ENCODE measurements around the gene TXNL4B. TPM values are rescaled to one million over a fixed set of nuclear protein-coding genes. Genes with fewer than 3 reads are reported as not detected.
A peak's percentile ranks its signal among the peaks of the same experiment; 100 is the strongest.
"Not testable (repeated sequence)": the region's sequence is repeated elsewhere in the genome, so short reads cannot be mapped to it uniquely, and the experiment has no call there.

Gene TXNL4B
- total and polyA plus RNA-seq, 4 donors, result 5.0 to 11.6 (median 7.5) TPM

GRCh38 chr16:72076991-72077706, 16.3 kb downstream of the TXNL4B start:
- H3K9me3 ChIP-seq (ENCODE audit: control insufficient read depth in 4 of 4, low read length in 3 of 4), result not testable (repeated sequence)

GRCh38 chr16:72075067-72075466, 18.4 kb downstream of the TXNL4B start:
- not testable (repeated sequence) for H3K9ac ChIP-seq (ENCODE audit: low read depth in 1 of 2, low read length in 2 of 2); H3K27me3 ChIP-seq (ENCODE audit: control insufficient read depth in 4 of 4, insufficient read depth in 4 of 4, low read length in 3 of 4); H3K27ac ChIP-seq (ENCODE audit: low read depth in 1 of 2, low read length in 2 of 2); H3K9me3 ChIP-seq (ENCODE audit: control insufficient read depth in 4 of 4, low read length in 3 of 4); DNase-seq (ENCODE audit: low spot score); H3K4me3 ChIP-seq (ENCODE audit: low read depth in 1 of 3, low read length in 3 of 3); H3K4me1 ChIP-seq (ENCODE audit: control insufficient read depth in 4 of 4, insufficient read depth in 4 of 4, low read length in 3 of 4)
- H3K36me3 ChIP-seq (ENCODE audit: control insufficient read depth in 4 of 4, insufficient read depth in 3 of 4, low read depth in 1 of 4, low read length in 3 of 4), result peaks cover 0 to 32% (median 30%) of the 10 kb centered on the region in 4 donors
- 76% methylated on average over 2 of the region's 6 CpGs for WGBS

More at GRCh38 chr16:72076991-72077706, 16.3 kb downstream of the TXNL4B start:
- H3K9ac ChIP-seq (ENCODE audit: low read depth in 1 of 2, low read length in 2 of 2); H3K4me3 ChIP-seq (ENCODE audit: low read depth in 1 of 3, low read length in 3 of 3); DNase-seq (ENCODE audit: low spot score); H3K4me1 ChIP-seq (ENCODE audit: control insufficient read depth in 4 of 4, insufficient read depth in 4 of 4, low read length in 3 of 4); H3K27me3 ChIP-seq (ENCODE audit: control insufficient read depth in 4 of 4, insufficient read depth in 4 of 4, low read length in 3 of 4); H3K27ac ChIP-seq (ENCODE audit: low read depth in 1 of 2, low read length in 2 of 2): not testable (repeated sequence)
- WGBS, result 95% methylated on average over 2 of the region's 5 CpGs
- TF ChIP-seq HNF4A (conservative IDR thresholded peaks at IDR 0.05), result peak in 1 of 2 donors; percentile 18
- H3K36me3 ChIP-seq (ENCODE audit: control insufficient read depth in 4 of 4, insufficient read depth in 3 of 4, low read depth in 1 of 4, low read length in 3 of 4), result peaks cover 0 to 27% (median 20%) of the 10 kb centered on the region in 4 donors

- H3K9me3 ChIP-seq (ENCODE audit: control insufficient read depth in 4 of 4, low read length in 3 of 4), result no peaks in the 10 kb centered on the region
- DNase-seq (ENCODE audit: low spot score), result no peak
- no peaks in the 10 kb centered on the region for H3K27me3 ChIP-seq (ENCODE audit: control insufficient read depth in 4 of 4, insufficient read depth in 4 of 4, low read length in 3 of 4)
- peaks cover 0 to 35% (median 34%) of the 10 kb centered on the region in 4 donors for H3K36me3 ChIP-seq (ENCODE audit: control insufficient read depth in 4 of 4, insufficient read depth in 3 of 4, low read depth in 1 of 4, low read length in 3 of 4)
- TF ChIP-seq SP1 (IDR thresholded peaks at IDR 0.05) (peak; percentile 30), NR2F2 (IDR thresholded peaks at IDR 0.05) (peak; percentile 80), ZBTB33 (IDR thresholded peaks at IDR 0.05) (no peak)
- no peak overlapping the region for H3K27ac ChIP-seq (ENCODE audit: low read depth in 1 of 2, low read length in 2 of 2)
- H3K4me3 ChIP-seq (ENCODE audit: low read depth in 1 of 3, low read length in 3 of 3), result no peak overlapping the region
- H3K9ac ChIP-seq (ENCODE audit: low read depth in 1 of 2, low read length in 2 of 2), result no peak overlapping the region
- WGBS, result 63% methylated on average over 8 of the region's 8 CpGs
- no peaks in the 10 kb centered on the region for H3K4me1 ChIP-seq (ENCODE audit: control insufficient read depth in 4 of 4, insufficient read depth in 4 of 4, low read length in 3 of 4)
Observed at GRCh38 chr16:72073560-72074230, 19.7 kb downstream of the TXNL4B start.

- Histone ChIP-seq H3K36me3 (ENCODE audit: control insufficient read depth in 4 of 4, insufficient read depth in 3 of 4, low read depth in 1 of 4, low read length in 3 of 4) (peaks cover 0 to 38% (median 35%) of the 10 kb centered on the region in 4 donors), H3K9ac (ENCODE audit: low read depth in 1 of 2, low read length in 2 of 2) (no peak overlapping the region), H3K4me1 (ENCODE audit: control insufficient read depth in 4 of 4, insufficient read depth in 4 of 4, low read length in 3 of 4) (peaks cover 0 to 3% (median 1%) of the 10 kb centered on the region in 4 donors), H3K9me3 (ENCODE audit: control insufficient read depth in 4 of 4, low read length in 3 of 4) (no peaks in the 10 kb centered on the region), H3K27me3 (ENCODE audit: control insufficient read depth in 4 of 4, insufficient read depth in 4 of 4, low read length in 3 of 4) (no peaks in the 10 kb centered on the region), H3K4me3 (ENCODE audit: low read depth in 1 of 3, low read length in 3 of 3) (no peak overlapping the region), H3K27ac (ENCODE audit: low read depth in 1 of 2, low read length in 2 of 2) (no peak overlapping the region)
- WGBS, result 60% methylated on average over 12 of the region's 12 CpGs
- TF ChIP-seq RAD21 (IDR thresholded peaks at IDR 0.05) (peak in 1 of 2 donors; percentile 4), JUND (IDR thresholded peaks at IDR 0.05) (no peak), ATF3 (IDR thresholded peaks at IDR 0.05) (no peak), CTCF (IDR thresholded peaks at IDR 0.05; ENCODE audit: low read depth, low read length, missing input control) (no peak), FOXA2 (IDR thresholded peaks at IDR 0.05) (no peak), HNF4A (conservative IDR thresholded peaks at IDR 0.05) (peak in 1 of 2 donors; percentile 8), GABPA (IDR thresholded peaks at IDR 0.05 in 1 of 2, conservative IDR thresholded peaks at IDR 0.05 in 1 of 2) (no peak), SP1 (IDR thresholded peaks at IDR 0.05) (peak; percentile 33)
- no peak for DNase-seq (ENCODE audit: low spot score)
Observed at GRCh38 chr16:72072514-72073342, 20.7 kb downstream of the TXNL4B start.
